WTC11 (cell line): Measurements from ENCODE around the gene ADCY2.

Experiments
- AFF4 ChIP-seq: sonication (generic); formaldehyde crosslinking; IDR thresholded peaks from 2 replicates; pipeline ENCODE4 v1.8.1; 2023; ENCODE audit warnings: mild to moderate bottlenecking, missing genetic modification reagents, borderline replicate concordance
- CBFB ChIP-seq: sonication (generic); formaldehyde crosslinking; IDR thresholded peaks from 2 replicates; pipeline ENCODE4 v1.8.1; 2022; ENCODE audit warnings: mild to moderate bottlenecking, low read depth, missing genetic modification reagents
- CTCF ChIP-seq: fragments of 200-600 bp; IDR thresholded peaks from 2 replicates; pipeline ENCODE4 v1.8.0; 2022; ENCODE audit warnings: antibody characterized with exemption
- E2F1 ChIP-seq: sonication (generic); formaldehyde crosslinking; IDR thresholded peaks from 2 replicates; pipeline ENCODE4 v1.8.0; 2022; ENCODE audit warnings: mild to moderate bottlenecking, missing genetic modification reagents
- MAX ChIP-seq: sonication (generic); formaldehyde crosslinking; IDR thresholded peaks from 2 replicates; pipeline ENCODE4 v1.8.0; 2022; ENCODE audit warnings: mild to moderate bottlenecking, missing genetic modification reagents
- NR3C1 ChIP-seq: sonication (generic); formaldehyde crosslinking; conservative IDR thresholded peaks from 2 replicates; pipeline ENCODE4 v1.8.1; 2023; ENCODE audit warnings: low read depth, mild to moderate bottlenecking, missing genetic modification reagents
- PRDM15 ChIP-seq: sonication (generic); formaldehyde crosslinking; IDR thresholded peaks from 2 replicates; pipeline ENCODE4 v1.8.0; 2022; ENCODE audit warnings: missing genetic modification reagents
- PREB ChIP-seq: sonication (generic); formaldehyde crosslinking; IDR thresholded peaks from 2 replicates; pipeline ENCODE4 v1.8.1; 2022; ENCODE audit warnings: mild to moderate bottlenecking, missing genetic modification reagents, moderate library complexity, borderline replicate concordance
- SMAD4 ChIP-seq: sonication (generic); formaldehyde crosslinking; IDR thresholded peaks from 2 replicates; pipeline ENCODE4 v1.8.0; 2022; ENCODE audit warnings: mild to moderate bottlenecking, missing genetic modification reagents
- STAT6 ChIP-seq: sonication (generic); formaldehyde crosslinking; conservative IDR thresholded peaks from 2 replicates; pipeline ENCODE4 v1.8.1; 2023; ENCODE audit warnings: mild to moderate bottlenecking, low read depth, missing genetic modification reagents, moderate library complexity
- USF1 ChIP-seq: sonication (generic); formaldehyde crosslinking; IDR thresholded peaks from 2 replicates; pipeline ENCODE4 v1.8.0; 2022; ENCODE audit warnings: mild to moderate bottlenecking, missing genetic modification reagents
- ZMAT4 ChIP-seq: fragments of 250-450 bp; sonication (Bioruptor Pico); IDR thresholded peaks from 2 replicates; pipeline ENCODE4 v1.9.0; 2021; ENCODE audit warnings: mild to moderate bottlenecking
- ZNF232 ChIP-seq: sonication (generic); formaldehyde crosslinking; IDR thresholded peaks from 2 replicates; pipeline ENCODE4 v1.8.0; 2022; ENCODE audit warnings: mild to moderate bottlenecking, missing genetic modification reagents

GRCh38 chr5:7855611-7856010, 459.7 kb downstream of the ADCY2 start:
- TF ChIP-seq CBFB (CRISPR knock-in tag) = no peak
- TF ChIP-seq SMAD4 (CRISPR knock-in tag) = no peak
- no peak for TF ChIP-seq CTCF
- TF ChIP-seq MAX (CRISPR knock-in tag) = no peak
- no peak for TF ChIP-seq PRDM15 (CRISPR knock-in tag)
- TF ChIP-seq AFF4 (CRISPR knock-in tag) = no peak
- TF ChIP-seq STAT6 = no peak
- no peak for TF ChIP-seq USF1 (CRISPR knock-in tag)
- no peak for TF ChIP-seq NR3C1
- no peak for TF ChIP-seq PREB (CRISPR knock-in tag)
- TF ChIP-seq ZNF232 (CRISPR knock-in tag) = no peak
- no peak for TF ChIP-seq ZMAT4 (CRISPR knock-in tag)
- no peak for TF ChIP-seq E2F1 (CRISPR knock-in tag)
